Measurements from ENCODE around the gene SMYD4.
A peak's percentile ranks its signal among the peaks of the same experiment; 100 is the strongest.
"Not testable (repeated sequence)": the region's sequence is repeated elsewhere in the genome, so short reads cannot be mapped to it uniquely, and the experiment has no call there.

Gene SMYD4

GRCh38 chr17:1856462-1856861, 26.8 kb upstream of the SMYD4 start:
- H3K27ac Mint-ChIP-seq, DNase-seq, ATAC-seq, H3K4me3 Mint-ChIP-seq, H3K4me1 Mint-ChIP-seq, H3K9me3 Mint-ChIP-seq, H3K27me3 Mint-ChIP-seq: not testable (repeated sequence)
- H3K36me3 Mint-ChIP-seq (ENCODE audit: low read depth), result peaks cover 28% of the 10 kb centered on the region

- no peaks in the 10 kb centered on the region for H3K27me3 Mint-ChIP-seq
- H3K36me3 Mint-ChIP-seq (ENCODE audit: low read depth), result peaks cover 43% of the 10 kb centered on the region
- H3K27ac Mint-ChIP-seq, result no peak overlapping the region
- peaks cover 5% of the 10 kb centered on the region for H3K4me1 Mint-ChIP-seq
- H3K4me3 Mint-ChIP-seq, result no peak overlapping the region
- no peak for DNase-seq
- no peaks in the 10 kb centered on the region for H3K9me3 Mint-ChIP-seq
- ATAC-seq, result no peak
These were observed 24.0 kb upstream of the SMYD4 start for GRCh38 chr17:1853698-1854097.

- no peak overlapping the region for H3K4me3 Mint-ChIP-seq
- H3K36me3 Mint-ChIP-seq (ENCODE audit: low read depth), result peaks cover 46% of the 10 kb centered on the region
- H3K27ac Mint-ChIP-seq, result no peak overlapping the region
- peaks cover 5% of the 10 kb centered on the region for H3K4me1 Mint-ChIP-seq
- ATAC-seq, result no peak
- no peaks in the 10 kb centered on the region for H3K9me3 Mint-ChIP-seq
- H3K27me3 Mint-ChIP-seq, result no peaks in the 10 kb centered on the region
- DNase-seq, result no peak
These were observed 22.6 kb upstream of the SMYD4 start for GRCh38 chr17:1852327-1852726.

GRCh38 chr17:1847191-1847590, 17.5 kb upstream of the SMYD4 start:
- H3K4me1 Mint-ChIP-seq, result peaks cover 5% of the 10 kb centered on the region
- no peaks in the 10 kb centered on the region for H3K27me3 Mint-ChIP-seq
- no peaks in the 10 kb centered on the region for H3K9me3 Mint-ChIP-seq
- DNase-seq (no peak), ATAC-seq (no peak)
- no peak overlapping the region for H3K4me3 Mint-ChIP-seq
- H3K27ac Mint-ChIP-seq, result no peak overlapping the region
- H3K36me3 Mint-ChIP-seq (ENCODE audit: low read depth), result peaks cover 58% of the 10 kb centered on the region

DNA sequence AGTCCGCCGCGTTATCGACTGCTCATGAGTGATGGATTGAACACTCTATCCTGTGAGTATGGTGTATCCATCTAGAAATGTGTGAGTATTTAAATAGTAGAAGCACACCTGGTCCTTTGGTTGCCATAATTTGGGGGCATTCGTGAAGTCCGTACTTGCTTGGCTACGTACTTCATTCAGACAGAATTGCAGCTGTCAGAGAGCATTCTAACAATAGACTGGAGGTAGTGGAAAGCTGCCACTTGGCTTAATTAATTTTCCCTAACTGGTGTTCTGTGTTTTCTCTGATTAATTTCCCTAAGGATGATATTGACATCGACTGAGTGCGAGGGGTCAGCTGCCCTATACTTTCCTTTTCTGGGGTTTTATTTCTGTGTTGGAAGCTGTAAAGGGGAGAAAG, 14.2 kb upstream of the SMYD4 start:
- ATAC-seq (no peak), DNase-seq (no peak)
- no peaks in the 10 kb centered on the region for H3K9me3 Mint-ChIP-seq
- H3K27me3 Mint-ChIP-seq, result no peaks in the 10 kb centered on the region
- no peak overlapping the region for H3K4me3 Mint-ChIP-seq
- no peaks in the 10 kb centered on the region for H3K4me1 Mint-ChIP-seq
- H3K27ac Mint-ChIP-seq, result no peak overlapping the region
- H3K36me3 Mint-ChIP-seq (ENCODE audit: low read depth), result peaks cover 39% of the 10 kb centered on the region

GRCh38 chr17:1839516-1839915, 9.8 kb upstream of the SMYD4 start:
- Mint-ChIP-seq H3K4me3 (no peak overlapping the region), H3K4me1 (peaks cover 14% of the 10 kb centered on the region), H3K27ac (no peak overlapping the region), H3K27me3 (no peaks in the 10 kb centered on the region), H3K36me3 (ENCODE audit: low read depth) (peaks cover 31% of the 10 kb centered on the region), H3K9me3 (no peaks in the 10 kb centered on the region)
- DNase-seq, result no peak
- no peak for ATAC-seq

DNA sequence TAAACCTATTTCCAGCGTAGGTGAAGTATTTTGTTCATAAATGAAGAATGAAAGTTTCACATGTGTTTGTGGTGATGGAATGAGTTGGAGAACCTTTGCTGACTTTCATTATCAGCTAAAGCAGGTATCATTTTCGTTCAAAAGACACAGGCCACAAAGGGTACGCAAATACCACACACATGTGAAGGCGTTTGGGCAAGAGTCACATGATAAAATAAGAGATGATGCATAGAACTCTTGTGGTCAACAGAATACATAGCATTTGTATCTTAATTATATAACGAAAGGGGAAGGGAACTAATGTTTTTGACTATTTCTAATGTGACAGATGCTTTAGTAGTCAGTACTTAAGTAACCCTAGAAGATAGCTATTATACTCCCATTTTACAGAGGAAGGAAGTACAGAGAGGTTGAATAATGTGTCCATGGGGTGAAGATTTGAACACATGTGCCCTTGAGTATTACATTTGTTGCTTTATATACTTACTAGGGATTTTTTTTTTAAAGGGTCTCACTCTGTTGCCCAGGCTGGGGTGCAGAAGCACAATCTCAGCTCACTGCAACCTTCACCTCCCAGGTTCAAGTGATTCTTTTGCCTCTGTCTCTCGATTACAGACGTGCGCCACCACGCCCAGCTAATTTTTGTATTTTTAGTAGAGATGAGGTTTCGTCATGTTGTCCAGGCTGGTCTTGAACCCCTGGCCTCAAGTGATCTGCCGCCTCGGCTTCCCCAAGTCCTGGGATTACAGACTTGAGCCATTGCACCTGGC, 4.9 kb upstream of the SMYD4 start:
- Mint-ChIP-seq H3K9me3 (no peaks in the 10 kb centered on the region), H3K27me3 (no peaks in the 10 kb centered on the region), H3K27ac (peak overlapping the region; percentile 76), H3K4me1 (peaks cover 50% of the 10 kb centered on the region), H3K36me3 (ENCODE audit: low read depth) (peaks cover 31% of the 10 kb centered on the region), H3K4me3 (peak overlapping the region; percentile 54)
- no peak for DNase-seq
- ATAC-seq, result peak; percentile 55

- H3K4me1 Mint-ChIP-seq, result peaks cover 66% of the 10 kb centered on the region
- no peak for DNase-seq
These were observed 586 bp upstream of the SMYD4 start for GRCh38 chr17:1830288-1830687.

DNA sequence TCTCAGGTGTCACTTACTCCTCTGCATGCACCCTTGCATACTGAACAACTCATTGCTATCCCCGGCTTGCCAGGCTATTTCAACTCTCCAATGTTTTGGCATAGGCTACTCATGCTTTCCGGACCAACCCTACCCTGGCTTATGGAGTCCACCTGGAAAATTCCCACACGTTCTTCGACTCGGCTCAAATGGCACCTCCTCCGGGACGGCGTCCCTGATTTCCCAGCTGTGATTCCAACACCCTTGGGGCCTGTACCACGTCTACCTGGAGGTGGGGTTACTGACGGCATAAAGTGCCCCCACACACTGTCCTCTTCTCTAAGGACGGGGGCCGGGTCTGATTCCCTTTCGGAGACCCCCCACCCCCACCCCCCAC, 498 bp downstream of the SMYD4 start:
- peak; percentile 41 for DNase-seq
- peak; percentile 13 for ATAC-seq
- peaks cover 62% of the 10 kb centered on the region for H3K4me1 Mint-ChIP-seq
- peaks cover 33% of the 10 kb centered on the region for H3K36me3 Mint-ChIP-seq (ENCODE audit: low read depth)
- no peaks in the 10 kb centered on the region for H3K27me3 Mint-ChIP-seq
- peak overlapping the region; percentile 51 for H3K27ac Mint-ChIP-seq
- peak overlapping the region; percentile 91 for H3K4me3 Mint-ChIP-seq
- H3K9me3 Mint-ChIP-seq, result no peaks in the 10 kb centered on the region

More at GRCh38 chr17:1830288-1830687, 586 bp upstream of the SMYD4 start:
- H3K9me3 Mint-ChIP-seq, result no peaks in the 10 kb centered on the region
- ATAC-seq, result peak; percentile 17
- H3K27ac Mint-ChIP-seq, result peak overlapping the region; percentile 81
- peaks cover 32% of the 10 kb centered on the region for H3K36me3 Mint-ChIP-seq (ENCODE audit: low read depth)
- H3K4me3 Mint-ChIP-seq, result peak overlapping the region; percentile 91
- no peaks in the 10 kb centered on the region for H3K27me3 Mint-ChIP-seq

DNA sequence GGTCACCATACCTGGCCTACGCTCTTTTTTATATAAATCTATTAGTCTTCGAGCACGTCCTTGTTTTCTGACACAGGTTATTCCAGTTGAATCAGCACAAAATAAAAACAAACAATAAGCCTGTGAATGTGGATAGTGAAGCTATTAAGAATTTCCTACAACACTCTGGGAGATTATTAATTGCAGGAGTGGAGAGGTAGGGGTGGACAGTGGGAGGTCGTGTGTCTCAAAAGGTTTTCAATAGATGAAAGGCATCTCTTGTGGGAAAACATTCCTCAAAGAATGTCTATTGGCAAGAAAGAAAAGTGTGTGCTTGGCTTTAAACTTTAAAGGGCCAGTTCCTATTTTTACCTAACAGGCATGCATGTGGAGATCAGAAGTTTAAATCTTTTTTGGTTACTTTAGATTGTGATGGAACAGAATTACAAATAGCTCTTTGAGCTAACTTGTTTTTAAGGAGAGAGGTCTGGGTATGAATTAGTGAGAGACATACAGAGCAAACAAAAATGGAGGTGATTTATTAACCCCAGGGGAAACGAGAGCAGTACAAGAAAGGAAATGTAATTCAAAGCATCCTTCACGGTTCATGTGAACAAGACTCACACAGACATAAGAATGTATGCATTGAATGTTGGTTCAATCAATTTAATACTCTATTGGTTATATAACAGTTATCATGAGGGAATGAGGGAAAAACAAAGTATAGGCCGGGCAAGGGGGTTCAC, 9.0 kb downstream of the SMYD4 start:
- no peak for ATAC-seq

GRCh38 chr17:1813088-1813487, 16.6 kb downstream of the SMYD4 start:
- Mint-ChIP-seq H3K27me3 (no peaks in the 10 kb centered on the region), H3K4me3 (no peak overlapping the region), H3K36me3 (ENCODE audit: low read depth) (peaks cover 14% of the 10 kb centered on the region), H3K27ac (no peak overlapping the region), H3K4me1 (peaks cover 1% of the 10 kb centered on the region), H3K9me3 (no peaks in the 10 kb centered on the region)
- no peak for ATAC-seq
- no peak for DNase-seq

More for the DNA sequence above, 9.0 kb downstream of the SMYD4 start:
- no peaks in the 10 kb centered on the region for H3K9me3 Mint-ChIP-seq
- peaks cover 20% of the 10 kb centered on the region for H3K4me1 Mint-ChIP-seq
- H3K27ac Mint-ChIP-seq, result no peak overlapping the region
- no peak overlapping the region for H3K4me3 Mint-ChIP-seq
- no peaks in the 10 kb centered on the region for H3K27me3 Mint-ChIP-seq
- no peak for DNase-seq
- peaks cover 29% of the 10 kb centered on the region for H3K36me3 Mint-ChIP-seq (ENCODE audit: low read depth)

DNA sequence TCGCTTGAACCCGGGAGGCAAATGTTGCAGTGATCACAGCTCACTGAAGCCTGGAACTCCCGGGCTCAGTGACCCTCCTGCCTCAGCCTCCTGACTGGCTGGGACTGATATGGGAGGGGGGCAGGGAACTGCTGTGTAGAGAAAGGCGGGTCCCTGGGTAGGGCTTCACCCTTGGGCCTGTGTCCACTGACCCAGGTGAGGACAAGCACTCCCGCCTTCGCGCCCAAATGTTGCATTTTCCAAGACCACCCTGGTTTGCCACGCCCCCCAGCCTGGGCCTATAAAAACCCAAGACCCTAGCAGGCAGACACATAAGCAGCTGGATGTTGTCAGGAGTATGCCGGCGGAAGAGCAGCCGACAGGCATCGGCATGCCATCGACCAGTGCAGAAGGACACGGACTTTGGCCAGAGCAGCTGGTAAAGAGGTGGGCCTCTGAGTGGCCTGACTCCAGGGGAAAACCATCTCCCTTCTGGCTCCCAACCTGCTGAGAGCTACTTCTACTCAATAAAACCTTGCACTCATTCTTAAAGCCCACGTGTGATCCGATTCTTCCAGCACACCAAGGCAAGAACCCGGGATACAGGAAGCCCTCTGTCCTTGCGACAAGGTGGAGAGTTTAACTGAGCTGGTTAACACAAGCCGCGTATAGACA, 19.1 kb downstream of the SMYD4 start:
- Mint-ChIP-seq H3K4me3 (no peak overlapping the region), H3K27ac (no peak overlapping the region), H3K36me3 (ENCODE audit: low read depth) (peaks cover 11% of the 10 kb centered on the region), H3K9me3 (no peaks in the 10 kb centered on the region), H3K27me3 (no peaks in the 10 kb centered on the region), H3K4me1 (no peaks in the 10 kb centered on the region)
- no peak for ATAC-seq
- DNase-seq, result no peak

- peaks cover 11% of the 10 kb centered on the region for H3K36me3 Mint-ChIP-seq (ENCODE audit: low read depth)
- ATAC-seq, H3K4me1 Mint-ChIP-seq, DNase-seq, H3K27ac Mint-ChIP-seq, H3K27me3 Mint-ChIP-seq, H3K4me3 Mint-ChIP-seq, H3K9me3 Mint-ChIP-seq: not testable (repeated sequence)
These were observed 19.9 kb downstream of the SMYD4 start for GRCh38 chr17:1809815-1810214.

- no peak overlapping the region for H3K27ac Mint-ChIP-seq
- peaks cover 17% of the 10 kb centered on the region for H3K36me3 Mint-ChIP-seq (ENCODE audit: low read depth)
- ATAC-seq, result no peak
These were observed 21.1 kb downstream of the SMYD4 start for GRCh38 chr17:1808644-1809043.

GRCh38 chr17:1807890-1808289, 21.8 kb downstream of the SMYD4 start:
- H3K4me1 Mint-ChIP-seq, result no peaks in the 10 kb centered on the region
- H3K27me3 Mint-ChIP-seq, result no peaks in the 10 kb centered on the region
- DNase-seq (no peak), ATAC-seq (no peak)
- H3K9me3 Mint-ChIP-seq, result no peaks in the 10 kb centered on the region
- H3K27ac Mint-ChIP-seq, result no peak overlapping the region
- H3K36me3 Mint-ChIP-seq (ENCODE audit: low read depth), result peaks cover 17% of the 10 kb centered on the region
- no peak overlapping the region for H3K4me3 Mint-ChIP-seq

More at GRCh38 chr17:1808644-1809043, 21.1 kb downstream of the SMYD4 start:
- no peaks in the 10 kb centered on the region for H3K27me3 Mint-ChIP-seq
- no peaks in the 10 kb centered on the region for H3K4me1 Mint-ChIP-seq
- no peaks in the 10 kb centered on the region for H3K9me3 Mint-ChIP-seq
- no peak overlapping the region for H3K4me3 Mint-ChIP-seq
- no peak for DNase-seq
